NCI-H2081 treated with DMSO at 0.1 percent for 48 hours (cell line): ENCODE measurements around the gene USH1G.
A peak's percentile ranks its signal among the peaks of the same experiment; 100 is the strongest.
"Not testable (repeated sequence)": the region's sequence is repeated elsewhere in the genome, so short reads cannot be mapped to it uniquely, and the experiment has no call there.

Source experiments
- DNase-seq: peaks from one replicate; lab custom pipeline; 2025; lab: John Stamatoyannopoulos, UW

USH1G gene

GRCh38 chr17:74922694-74923537 is at the start of gene USH1G:
Gene USH1G, minus strand, starts transcription at chr17:74923255. Its CDS starts 182 bp downstream, at chr17:74923073.
- no peak for DNase-seq

GRCh38 chr17:74972107-74972972 is 49.3 kb upstream of the USH1G start, which contains the start of gene HID1:
Gene HID1, minus strand, starts transcription at chr17:74972759. Its CDS starts 103 bp downstream, at chr17:74972656.
- no peak for DNase-seq

DNA sequence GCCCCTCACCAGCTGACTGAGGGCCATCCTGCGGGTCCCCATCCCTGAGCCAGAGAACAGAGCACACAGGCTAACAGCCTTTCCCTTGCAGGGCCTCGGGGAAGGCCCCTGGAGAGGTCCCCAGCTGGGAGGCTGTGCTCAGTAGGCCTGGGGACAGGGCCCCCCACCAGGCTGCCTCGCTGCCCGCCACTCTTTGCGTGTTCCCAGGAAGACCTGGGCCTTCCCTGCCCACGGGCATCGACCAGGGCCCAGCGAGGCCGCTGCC is 48.7 kb upstream of the USH1G start:
- DNase-seq, result no peak

DNA sequence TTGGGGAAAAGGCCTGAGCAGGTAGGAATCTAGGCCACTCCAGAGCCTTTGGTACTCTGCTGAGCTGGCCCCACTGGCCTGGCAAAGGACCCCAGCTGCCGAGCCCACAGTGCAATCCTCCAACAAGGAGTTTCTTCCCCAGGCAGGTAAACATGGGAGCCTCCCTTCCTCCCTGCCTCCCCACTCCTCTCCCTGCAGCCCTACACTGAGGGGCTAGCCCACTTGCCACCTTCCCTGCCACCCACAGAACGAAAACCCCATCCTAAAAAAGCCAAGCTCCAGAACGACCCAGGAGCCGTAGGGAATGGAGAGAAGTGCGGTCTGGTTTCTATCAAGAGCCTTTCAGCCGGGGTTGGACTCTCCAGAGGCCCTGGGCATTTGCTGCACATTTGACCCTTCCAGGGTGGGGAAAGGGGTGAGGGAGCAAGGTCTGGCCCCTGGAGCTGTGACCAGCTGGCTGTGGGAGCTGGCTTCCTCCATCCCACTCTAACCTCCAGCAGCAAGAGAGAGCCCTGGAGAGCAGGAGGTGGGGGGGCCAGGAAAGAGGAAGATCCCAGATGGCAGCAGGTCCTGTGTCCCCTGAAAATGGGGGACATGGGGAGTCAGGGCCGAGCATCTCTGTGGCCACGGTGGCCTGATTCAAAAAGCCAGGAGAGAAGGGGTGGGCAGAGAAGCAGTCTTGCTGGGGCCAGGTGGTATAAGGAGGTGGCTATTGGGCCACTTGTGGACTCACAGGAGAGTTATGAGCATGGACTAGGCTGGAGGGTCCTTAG is 48.2 kb upstream of the USH1G start:
- no peak for DNase-seq

DNA sequence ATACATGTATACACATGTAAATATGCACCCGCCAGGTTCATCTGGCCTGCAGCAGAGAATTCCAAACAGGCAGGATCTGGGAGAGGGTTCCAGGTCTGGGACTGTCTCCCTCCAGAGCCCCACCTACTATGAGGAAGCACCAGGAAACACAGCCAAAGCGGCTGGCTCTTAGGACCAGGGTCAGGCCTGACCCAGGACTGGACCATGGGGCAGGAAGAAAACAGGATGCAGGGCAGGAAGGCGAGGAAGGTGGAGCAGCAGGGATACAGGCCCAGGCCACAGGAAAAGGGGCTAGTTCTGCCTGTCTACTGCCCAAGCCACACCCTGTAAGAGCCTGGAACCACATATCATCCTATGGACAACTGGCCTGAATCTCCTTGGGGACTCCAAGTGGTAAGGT is 47.3 kb upstream of the USH1G start:
- DNase-seq, result no peak

GRCh38 chr17:74969501-74969900 is 46.4 kb upstream of the USH1G start:
- not testable (repeated sequence) for DNase-seq

DNA sequence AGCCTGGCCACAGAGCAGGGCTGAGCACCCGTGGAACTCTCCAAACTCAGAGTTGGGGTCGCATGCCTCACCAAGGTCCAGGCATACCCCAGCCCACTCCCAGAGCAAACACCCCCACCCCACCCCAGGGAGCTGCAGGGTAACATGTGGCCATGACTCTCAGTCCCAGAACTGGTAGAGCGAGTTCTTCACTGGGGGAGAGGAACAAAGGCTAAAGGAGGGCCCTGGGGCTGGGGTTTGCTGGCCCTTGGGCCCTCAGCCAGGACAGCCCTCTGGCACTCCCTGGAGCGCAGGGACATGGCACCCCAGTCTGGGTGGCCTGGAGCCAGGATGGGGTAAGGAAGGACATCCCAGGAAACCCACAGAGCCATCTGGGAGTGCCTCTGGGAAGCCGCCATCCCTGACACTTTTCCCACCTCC is 45.3 kb upstream of the USH1G start:
- DNase-seq, result no peak

- no peak for DNase-seq
These were observed 42.0 kb upstream of the USH1G start for GRCh38 chr17:74964988-74965622.

GRCh38 chr17:74964246-74964761 is 41.2 kb upstream of the USH1G start:
- no peak for DNase-seq

DNA sequence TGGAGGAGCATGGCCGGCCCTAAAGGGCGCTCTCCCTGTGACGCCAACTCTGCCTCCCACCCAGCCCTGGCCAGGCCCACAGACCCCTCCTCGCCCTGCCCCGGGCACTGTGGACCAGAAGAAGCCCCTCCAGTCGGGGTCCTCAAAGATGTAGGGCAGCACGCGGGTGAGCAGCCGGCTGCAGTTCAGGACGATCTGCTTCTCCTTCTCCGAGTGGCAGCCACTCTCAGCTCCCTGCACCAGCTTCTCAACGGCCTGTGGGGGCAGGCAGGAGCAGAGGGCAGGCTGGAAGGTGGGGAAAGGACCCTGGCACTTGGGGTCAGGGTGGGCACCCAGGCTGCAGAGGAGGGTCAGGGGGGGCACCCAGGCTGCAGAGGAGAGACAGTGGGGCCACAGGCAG is 40.6 kb upstream of the USH1G start:
- no peak for DNase-seq

DNA sequence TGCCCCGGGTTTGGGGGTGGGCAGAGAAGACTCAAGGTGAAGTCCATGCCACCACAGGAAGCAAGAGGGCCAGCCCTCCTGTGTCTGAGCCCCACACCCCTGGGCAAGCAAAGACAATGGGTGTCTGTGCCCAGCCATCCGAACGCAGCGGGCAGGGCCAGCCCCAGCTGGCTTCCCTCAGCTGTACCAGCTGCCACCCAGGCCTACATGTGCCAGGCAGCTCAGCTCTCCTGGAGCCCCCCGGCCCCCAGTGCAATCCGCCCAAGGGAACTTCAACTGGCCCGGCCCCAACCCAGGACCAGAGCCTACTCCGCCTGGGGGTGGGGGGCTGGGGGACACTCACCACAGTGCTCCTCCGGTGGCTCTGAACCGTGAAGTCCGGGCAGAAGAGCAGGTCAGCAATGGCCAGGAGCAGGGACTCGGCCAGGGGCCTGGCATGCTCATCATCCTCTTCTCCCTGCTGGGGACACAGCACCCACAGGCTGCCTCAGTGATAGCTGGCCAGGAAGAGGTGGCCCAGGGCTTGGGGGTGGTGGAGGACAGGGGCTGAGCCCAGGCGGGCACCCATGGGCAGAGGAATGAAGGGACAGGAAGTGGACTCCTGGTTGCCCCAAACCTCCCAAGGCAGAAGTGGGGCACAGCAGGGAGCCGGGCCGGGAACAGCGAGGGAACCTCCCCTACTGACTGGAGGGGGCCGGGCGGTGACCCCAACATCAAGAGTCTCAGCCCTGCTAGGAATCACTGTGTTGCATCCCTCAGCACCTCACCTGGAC is 39.8 kb upstream of the USH1G start:
- DNase-seq, result no peak

GRCh38 chr17:74961657-74962350 is 38.7 kb upstream of the USH1G start:
- peak; percentile 23 for DNase-seq

DNA sequence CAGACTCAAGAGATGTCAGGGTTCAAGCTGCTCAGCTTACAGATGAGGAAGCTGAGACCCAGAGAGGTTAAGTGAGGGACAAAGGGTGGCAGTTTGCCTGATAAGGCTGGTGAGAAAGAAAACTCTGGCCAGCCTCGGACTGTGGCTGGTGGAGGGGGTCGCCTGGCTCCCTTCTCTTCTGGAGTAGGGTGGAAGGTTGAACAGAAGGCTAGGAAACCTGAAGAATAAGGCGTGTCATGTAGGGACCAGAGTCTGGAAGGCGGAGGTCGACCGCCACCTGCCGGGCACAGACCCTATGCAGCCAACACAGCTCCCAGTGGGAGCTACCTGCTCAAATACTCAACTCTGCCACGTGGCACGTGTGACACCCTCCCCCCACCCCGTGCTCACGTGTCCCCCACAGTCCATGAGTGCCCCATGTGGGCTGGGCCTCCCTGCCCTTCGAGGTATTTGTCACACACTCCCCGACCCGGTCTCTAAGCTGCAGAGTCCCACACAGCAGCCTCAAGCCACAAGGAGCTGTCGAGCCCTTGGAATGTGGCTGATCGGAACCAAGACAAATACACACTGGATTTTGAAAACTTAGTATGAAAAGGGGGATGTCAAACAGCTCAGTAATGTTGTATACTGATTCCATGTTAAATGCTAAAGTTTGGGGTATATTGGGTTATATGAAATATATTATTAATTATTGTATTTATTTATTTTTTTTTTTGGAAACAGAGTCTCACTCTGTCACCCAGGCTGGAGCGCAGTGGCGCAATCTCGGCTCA is 37.7 kb upstream of the USH1G start:
- no peak for DNase-seq

DNA sequence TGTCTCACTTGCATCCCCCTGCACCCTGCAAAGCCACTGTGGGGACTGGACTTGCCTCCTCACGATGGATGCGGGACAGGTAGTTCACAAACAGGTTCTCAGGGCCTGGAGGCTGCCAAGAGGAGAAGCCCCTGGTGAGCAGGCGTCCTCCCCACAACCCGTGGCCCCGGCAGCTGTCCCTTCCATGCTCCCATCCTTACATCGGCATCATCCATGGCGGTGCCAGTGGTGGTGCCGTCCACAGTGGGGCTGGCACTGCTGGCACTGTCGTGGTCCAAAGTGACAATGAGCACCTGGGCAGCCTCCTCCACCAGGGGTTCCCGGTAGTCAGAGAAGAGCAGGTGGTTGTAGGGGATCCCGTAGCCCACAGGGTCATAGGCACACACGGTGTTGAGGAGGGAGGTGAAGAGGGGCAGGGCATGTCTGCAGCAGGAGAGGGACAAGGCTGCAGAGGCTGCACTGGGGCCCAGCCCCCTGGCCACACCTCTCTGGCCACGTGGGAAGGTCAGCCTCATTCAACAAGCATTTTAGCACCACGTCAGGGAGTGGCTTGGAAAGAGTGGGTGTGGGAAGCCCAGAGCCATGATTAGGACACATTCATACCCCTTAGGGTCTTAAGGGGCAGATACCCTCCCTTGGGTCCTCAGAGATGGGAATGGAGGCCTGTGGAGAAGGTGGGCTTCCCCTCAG is 36.9 kb upstream of the USH1G start:
- DNase-seq, result no peak

DNA sequence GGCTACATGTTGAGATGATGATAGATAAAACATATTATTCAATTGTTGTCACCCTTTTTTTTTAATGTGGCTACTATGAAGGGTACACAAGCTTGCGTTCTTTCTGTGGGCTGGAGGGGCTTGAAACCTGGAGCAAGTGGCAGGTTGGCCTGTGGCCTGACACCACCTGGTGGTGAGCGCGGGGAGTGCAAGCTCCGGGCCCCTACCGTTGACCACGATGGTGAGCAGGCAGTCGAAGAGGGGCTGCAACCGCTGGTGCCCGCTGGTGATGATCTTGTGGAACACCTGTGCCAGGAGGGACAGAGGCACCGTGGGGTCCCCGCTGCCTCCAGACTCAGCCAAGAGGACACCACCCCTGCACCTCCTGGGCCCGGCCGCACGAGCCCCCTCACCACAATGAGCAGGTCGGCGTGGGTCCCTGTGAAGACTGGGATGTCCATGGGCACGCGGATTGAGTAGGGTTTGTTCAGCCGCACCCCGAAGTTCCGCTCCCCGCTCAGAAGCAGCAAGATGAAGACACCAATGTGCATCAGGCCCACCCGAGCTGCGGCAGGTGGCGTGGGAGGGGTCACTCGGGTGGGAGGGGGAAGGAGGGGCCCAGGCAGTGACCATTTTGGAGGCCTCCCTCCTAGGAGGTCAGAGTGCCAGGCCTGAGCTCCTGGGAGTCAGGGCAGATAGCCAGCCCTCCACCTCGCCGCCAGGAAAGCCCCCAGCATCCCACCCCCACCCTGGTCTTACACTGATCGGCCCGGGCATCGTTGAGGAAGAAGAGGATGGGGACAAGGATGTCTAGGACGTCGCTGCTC is 35.1 kb upstream of the USH1G start:
- no peak for DNase-seq

DNA sequence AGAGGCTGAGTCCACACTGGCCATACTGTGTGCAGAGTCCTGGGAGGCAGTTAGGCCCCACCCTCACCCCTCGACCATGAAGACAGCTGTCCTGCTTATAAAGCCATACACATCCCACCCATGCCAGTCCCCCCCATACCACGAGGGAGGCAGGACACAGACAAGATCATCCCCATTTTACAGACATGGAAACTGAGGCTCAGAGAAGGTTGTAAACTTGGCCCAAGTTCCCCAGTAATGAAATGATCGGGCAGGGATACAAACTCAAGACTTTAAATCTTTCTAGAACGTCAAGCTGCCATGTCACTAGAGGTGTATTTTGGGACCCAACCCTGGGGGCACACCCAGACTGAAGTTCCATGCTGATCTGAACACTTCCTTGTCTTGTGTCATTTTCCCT is 33.0 kb upstream of the USH1G start:
- no peak for DNase-seq

GRCh38 chr17:74954665-74955421 is 31.8 kb upstream of the USH1G start:
- no peak for DNase-seq
